Measurements from ENCODE around the gene NUDCD2.

NUDCD2 gene

GRCh38 chr5:163496286-163496685, 36.4 kb upstream of the NUDCD2 start:
- H3K9me2 ChIP-seq (replicated peaks; ENCODE audit: insufficient read depth, low read length) = no peaks in the 10 kb centered on the region
- H3K27me3 ChIP-seq (replicated peaks; ENCODE audit: insufficient read depth, low read length) = no peaks in the 10 kb centered on the region
- H3K9me3 ChIP-seq (replicated peaks; ENCODE audit: insufficient read depth, low read length) = no peaks in the 10 kb centered on the region
- DNase-seq = no peak
- no peak overlapping the region for H3K4me3 ChIP-seq (ENCODE audit: low read length)
- peaks cover 2% of the 10 kb centered on the region; the same call in 1 of the 2 replicates for H3K36me3 ChIP-seq (replicated peaks; ENCODE audit: insufficient read depth, low read length)
- H3K79me2 ChIP-seq (ENCODE audit: low read length) = no peaks in the 10 kb centered on the region
- no peak overlapping the region for H3K27ac ChIP-seq (ENCODE audit: low read length)
- no peaks in the 10 kb centered on the region for H3F3A ChIP-seq (ENCODE audit: insufficient read depth, low read length)
- no peak overlapping the region for H2AFZ ChIP-seq (ENCODE audit: low read length)
- H3K4me1 ChIP-seq (ENCODE audit: low read length) = no peaks in the 10 kb centered on the region
- no peak for TF ChIP-seq EZH2 (optimal IDR thresholded peaks at IDR 0.05; ENCODE audit: low read depth, low read length)
- TF ChIP-seq EZH2phosphoT487 (IDR thresholded peaks at IDR 0.05; ENCODE audit: low read length) = no peak
- no peak for TF ChIP-seq CTCF (IDR thresholded peaks at IDR 0.05; ENCODE audit: low read length)
- no peaks in the 10 kb centered on the region for H4K20me1 ChIP-seq (ENCODE audit: insufficient read depth, low read length)
- no peak overlapping the region for H3K9ac ChIP-seq (ENCODE audit: low read length)
- no peak overlapping the region for H3K4me2 ChIP-seq (ENCODE audit: low read depth, low read length)

- no peak for TF ChIP-seq CTCF (IDR thresholded peaks at IDR 0.05; ENCODE audit: low read length)
- no peak for TF ChIP-seq EZH2phosphoT487 (IDR thresholded peaks at IDR 0.05; ENCODE audit: low read length)
- no peak for TF ChIP-seq EZH2 (optimal IDR thresholded peaks at IDR 0.05; ENCODE audit: low read depth, low read length)
- Histone ChIP-seq H3K79me2 (ENCODE audit: low read length) (no peaks in the 10 kb centered on the region), H3K4me1 (ENCODE audit: low read length) (no peaks in the 10 kb centered on the region), H3K27ac (ENCODE audit: low read length) (no peak overlapping the region), H3F3A (ENCODE audit: insufficient read depth, low read length) (no peaks in the 10 kb centered on the region), H4K20me1 (ENCODE audit: insufficient read depth, low read length) (no peaks in the 10 kb centered on the region), H3K4me2 (ENCODE audit: low read depth, low read length) (no peak overlapping the region), H3K4me3 (ENCODE audit: low read length) (no peak overlapping the region), H2AFZ (ENCODE audit: low read length) (no peak overlapping the region), H3K36me3 (replicated peaks; ENCODE audit: insufficient read depth, low read length) (peaks cover 6% of the 10 kb centered on the region; the same call in 1 of the 2 replicates), H3K9me3 (replicated peaks; ENCODE audit: insufficient read depth, low read length) (no peaks in the 10 kb centered on the region), H3K9me2 (replicated peaks; ENCODE audit: insufficient read depth, low read length) (no peaks in the 10 kb centered on the region), H3K27me3 (replicated peaks; ENCODE audit: insufficient read depth, low read length) (no peaks in the 10 kb centered on the region), H3K9ac (ENCODE audit: low read length) (no peak overlapping the region)
- no peak for DNase-seq
These were observed 29.8 kb upstream of the NUDCD2 start for GRCh38 chr5:163489745-163490075.

GRCh38 chr5:163489055-163489744, 29.3 kb upstream of the NUDCD2 start:
- Histone ChIP-seq H4K20me1 (ENCODE audit: insufficient read depth, low read length) (no peaks in the 10 kb centered on the region), H3K9me2 (replicated peaks; ENCODE audit: insufficient read depth, low read length) (no peaks in the 10 kb centered on the region), H3K27ac (ENCODE audit: low read length) (no peak overlapping the region), H3K9ac (ENCODE audit: low read length) (no peak overlapping the region), H3K27me3 (replicated peaks; ENCODE audit: insufficient read depth, low read length) (no peaks in the 10 kb centered on the region), H3K4me2 (ENCODE audit: low read depth, low read length) (no peak overlapping the region), H3K9me3 (replicated peaks; ENCODE audit: insufficient read depth, low read length) (no peaks in the 10 kb centered on the region), H3K36me3 (replicated peaks; ENCODE audit: insufficient read depth, low read length) (peaks cover 6% of the 10 kb centered on the region; the same call in 1 of the 2 replicates), H3F3A (ENCODE audit: insufficient read depth, low read length) (no peaks in the 10 kb centered on the region), H3K4me1 (ENCODE audit: low read length) (no peaks in the 10 kb centered on the region), H3K79me2 (ENCODE audit: low read length) (no peaks in the 10 kb centered on the region), H2AFZ (ENCODE audit: low read length) (no peak overlapping the region), H3K4me3 (ENCODE audit: low read length) (no peak overlapping the region)
- no peak for TF ChIP-seq CTCF (IDR thresholded peaks at IDR 0.05; ENCODE audit: low read length)
- TF ChIP-seq EZH2phosphoT487 (IDR thresholded peaks at IDR 0.05; ENCODE audit: low read length) = no peak
- no peak for TF ChIP-seq EZH2 (optimal IDR thresholded peaks at IDR 0.05; ENCODE audit: low read depth, low read length)
- DNase-seq = no peak

All from MM.1S (cell line).